HG03378 (cell line): Measurements from ENCODE around the gene DAZAP1.
"Not testable (repeated sequence)": the region's sequence is repeated elsewhere in the genome, so short reads cannot be mapped to it uniquely, and the experiment has no call there.

ENCODE experiments used
- ATAC-seq: cut with Tn5 transposase; IDR thresholded peaks from one replicate; pipeline ENCODE4 v1.9.1; 2021; ENCODE audit warnings: mild to moderate bottlenecking, moderate library complexity; ENCODE audit not compliant: unreplicated experiment

Gene DAZAP1

DNA sequence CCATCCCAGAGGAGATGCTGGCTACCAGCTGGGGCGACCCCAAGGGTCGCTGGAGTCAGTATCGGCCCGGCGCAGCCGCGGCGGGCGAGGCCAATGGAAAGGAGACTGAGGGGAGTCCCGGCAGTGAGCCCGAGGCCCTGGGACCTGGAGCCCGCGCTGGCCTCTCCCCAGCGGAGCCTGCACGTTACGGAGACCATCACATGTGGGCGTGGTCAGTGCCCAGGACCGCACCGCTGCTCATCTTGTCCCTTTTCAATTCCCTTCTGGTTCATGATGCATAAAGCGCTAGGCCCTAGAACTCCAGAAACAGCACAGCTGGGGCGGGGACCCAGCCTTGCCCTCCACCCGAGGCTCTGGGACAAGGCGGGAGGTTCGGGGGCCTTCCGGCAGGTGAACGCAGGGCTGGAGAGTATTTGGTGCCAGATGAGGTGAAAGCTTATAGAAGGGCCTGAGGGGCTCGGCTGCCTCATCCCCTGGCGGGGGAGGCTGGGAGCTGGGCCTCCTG lies 63.7 kb downstream of the DAZAP1 start:
- ATAC-seq: no peak

DNA sequence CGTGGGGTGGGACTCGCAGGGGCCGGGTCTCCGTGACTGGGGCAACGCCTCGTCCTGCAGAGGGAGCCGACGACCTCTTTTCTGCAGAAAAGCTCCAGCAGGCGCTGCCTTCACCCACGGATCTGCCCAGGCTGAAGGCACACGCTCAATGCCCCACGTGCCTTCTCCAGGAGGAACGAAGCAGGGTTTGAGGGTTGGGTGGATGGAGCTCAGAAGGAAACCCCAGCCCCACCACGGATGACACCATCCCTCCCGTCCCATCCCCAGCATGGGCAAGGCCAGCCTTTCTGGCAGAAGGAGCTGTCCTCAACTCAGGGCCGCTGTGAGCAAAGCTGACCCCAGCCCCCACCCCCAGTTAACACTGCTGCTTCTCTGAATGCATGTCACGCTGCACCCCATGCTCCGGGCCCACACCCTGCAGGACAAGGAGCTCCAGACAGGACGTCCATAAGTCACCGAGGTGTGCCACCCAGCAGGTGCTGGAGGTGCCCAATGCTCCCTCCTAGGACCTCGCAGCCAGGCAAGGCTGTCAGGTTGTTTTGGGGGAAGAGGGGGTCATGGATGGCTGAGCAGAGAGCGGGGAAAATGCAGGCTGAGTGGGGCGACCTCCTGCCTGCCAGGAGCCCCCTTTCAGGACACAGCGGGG lies 64.3 kb downstream of the DAZAP1 start:
- no peak for ATAC-seq

DNA sequence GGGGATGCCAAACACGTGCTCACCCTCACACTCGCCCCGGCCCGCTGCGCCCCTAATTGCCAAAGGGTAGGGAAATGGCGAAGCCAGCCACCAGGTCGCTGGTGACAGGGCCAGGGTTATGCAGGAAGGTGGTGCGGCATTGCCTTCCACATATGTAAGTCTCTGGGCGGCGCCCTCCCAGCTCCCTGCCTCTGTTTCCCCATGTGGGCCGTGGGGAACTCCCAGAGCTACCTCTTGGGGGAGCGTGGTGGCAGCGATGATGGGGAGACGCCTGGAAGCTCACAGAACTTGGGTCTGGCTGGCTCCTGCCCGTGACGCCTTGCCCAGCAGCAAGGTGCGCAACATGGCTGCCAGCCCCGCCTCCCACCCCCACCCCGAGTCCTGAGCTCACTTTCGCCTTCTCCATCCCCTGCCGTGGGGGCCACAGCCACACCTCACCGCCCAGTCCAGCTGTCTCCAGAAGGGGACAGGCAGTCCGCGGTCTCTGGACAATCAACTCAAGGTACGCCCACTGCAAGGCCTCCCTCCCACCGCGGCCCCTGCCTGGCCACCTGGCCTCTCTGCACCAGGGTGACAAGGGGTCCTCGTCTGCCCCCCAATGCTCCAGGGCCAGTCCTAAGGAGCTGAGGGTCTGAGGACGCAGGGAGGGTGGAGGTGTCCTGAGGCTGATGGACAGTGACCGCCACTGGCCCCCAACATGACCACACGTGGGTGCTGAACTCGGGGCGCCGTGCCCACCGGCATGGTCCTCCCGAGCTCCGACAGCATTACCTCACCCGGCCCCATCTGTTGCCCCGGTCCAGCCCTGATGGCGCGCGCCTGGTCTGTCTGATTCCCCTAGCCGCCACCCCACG lies 65.1 kb downstream of the DAZAP1 start:
- no peak for ATAC-seq

DNA sequence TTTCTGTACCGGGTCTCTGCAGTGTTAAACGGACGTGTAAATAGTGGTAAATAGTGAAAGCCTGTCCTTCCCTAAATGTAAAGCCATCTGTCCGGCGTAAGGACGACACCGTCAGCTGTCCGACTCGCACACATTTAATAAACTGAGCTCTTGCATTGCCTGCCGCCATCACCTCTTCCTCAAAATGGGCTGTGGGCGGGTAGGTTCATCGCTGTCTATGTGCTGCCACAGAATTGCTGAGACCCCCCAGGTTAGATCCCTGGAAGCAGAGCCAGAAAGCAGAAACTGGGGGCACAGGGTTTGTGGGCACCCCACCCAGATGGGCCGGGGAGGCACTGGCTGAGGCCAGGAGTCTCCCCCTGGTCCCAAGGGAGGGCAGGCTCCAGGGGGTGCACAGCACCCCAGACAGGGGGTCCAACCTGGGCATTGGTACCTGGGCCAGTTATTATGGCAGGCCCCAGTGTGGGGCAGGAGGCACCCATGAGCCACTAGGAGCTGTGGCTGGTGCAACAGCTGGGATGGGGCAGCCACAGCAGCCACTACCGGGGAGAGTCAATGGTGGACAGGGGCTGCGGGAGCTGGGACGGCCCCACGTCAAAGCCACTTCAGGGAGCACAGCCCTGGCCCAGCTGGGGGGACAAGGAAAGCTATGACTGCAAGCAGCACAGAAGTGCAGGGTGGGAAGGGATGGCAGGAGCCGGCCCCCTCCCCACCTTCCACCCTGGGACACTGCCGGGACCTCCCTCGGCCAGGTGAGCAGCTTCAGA lies 65.9 kb downstream of the DAZAP1 start:
- ATAC-seq: no peak

DNA sequence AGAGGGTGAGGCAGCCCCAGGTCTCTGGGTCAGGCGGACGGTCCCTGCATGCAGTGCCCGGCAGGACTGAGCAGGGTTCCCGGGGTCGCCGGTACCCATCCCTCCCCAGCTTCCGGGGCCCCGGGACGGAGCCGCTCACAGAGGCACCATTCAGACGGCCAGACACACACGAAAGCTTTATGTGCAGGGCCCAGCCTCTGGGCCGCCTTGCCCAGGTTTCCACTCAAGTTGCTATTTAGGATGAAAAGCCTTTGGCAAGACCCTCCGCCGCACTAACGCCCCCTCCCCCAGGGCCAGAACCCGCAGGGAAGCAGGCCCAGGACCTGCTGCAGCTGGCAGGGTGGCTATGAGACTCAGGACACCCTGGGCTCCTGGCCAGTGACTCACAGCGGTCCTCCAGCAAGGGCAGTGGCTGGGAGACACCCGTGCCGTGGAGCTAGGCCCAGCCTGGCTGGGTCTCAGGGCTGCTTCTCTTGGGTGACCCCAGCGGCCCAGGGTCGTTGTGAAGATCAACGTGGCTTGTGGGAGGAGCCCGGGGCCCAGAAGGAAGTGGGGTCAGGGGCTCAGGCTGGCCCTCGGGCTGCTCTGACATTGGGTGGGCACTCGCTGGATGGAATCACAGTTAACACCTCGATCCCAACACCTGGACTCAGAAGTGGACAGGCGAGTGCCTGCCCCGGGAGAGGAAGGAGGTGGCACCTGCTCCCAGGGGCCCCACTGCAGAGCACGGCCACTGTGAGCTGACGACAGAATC lies 66.8 kb downstream of the DAZAP1 start:
- ATAC-seq: no peak

DNA sequence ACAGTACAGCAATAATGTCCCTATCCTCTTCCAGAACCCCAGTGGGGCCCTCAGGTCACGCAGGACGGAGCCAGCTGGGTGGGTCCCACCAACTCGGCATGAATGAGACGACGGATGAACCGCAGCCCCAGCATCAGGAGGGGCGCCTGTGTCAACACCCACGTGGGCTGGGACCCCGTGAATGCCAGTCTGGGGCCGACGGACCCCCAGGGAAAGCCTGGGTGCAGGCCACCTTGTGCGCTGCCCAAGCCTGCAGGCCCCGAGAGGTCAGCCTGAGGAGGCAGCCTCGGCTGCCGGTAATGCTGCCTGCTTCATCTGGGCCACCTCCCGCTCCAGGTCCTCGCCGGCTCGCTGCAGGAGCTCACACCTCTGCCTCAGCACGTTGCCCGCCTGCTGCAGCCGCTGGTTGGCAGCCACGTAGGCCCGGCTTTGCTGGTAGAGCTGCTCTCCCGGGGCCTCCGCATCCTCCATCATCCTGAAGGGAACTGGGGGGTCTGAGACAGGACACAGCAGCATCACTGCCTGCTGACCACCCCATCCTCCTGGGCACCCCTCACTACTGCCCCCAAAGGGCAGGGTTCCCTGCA lies 67.5 kb downstream of the DAZAP1 start:
- ATAC-seq: no peak

DNA sequence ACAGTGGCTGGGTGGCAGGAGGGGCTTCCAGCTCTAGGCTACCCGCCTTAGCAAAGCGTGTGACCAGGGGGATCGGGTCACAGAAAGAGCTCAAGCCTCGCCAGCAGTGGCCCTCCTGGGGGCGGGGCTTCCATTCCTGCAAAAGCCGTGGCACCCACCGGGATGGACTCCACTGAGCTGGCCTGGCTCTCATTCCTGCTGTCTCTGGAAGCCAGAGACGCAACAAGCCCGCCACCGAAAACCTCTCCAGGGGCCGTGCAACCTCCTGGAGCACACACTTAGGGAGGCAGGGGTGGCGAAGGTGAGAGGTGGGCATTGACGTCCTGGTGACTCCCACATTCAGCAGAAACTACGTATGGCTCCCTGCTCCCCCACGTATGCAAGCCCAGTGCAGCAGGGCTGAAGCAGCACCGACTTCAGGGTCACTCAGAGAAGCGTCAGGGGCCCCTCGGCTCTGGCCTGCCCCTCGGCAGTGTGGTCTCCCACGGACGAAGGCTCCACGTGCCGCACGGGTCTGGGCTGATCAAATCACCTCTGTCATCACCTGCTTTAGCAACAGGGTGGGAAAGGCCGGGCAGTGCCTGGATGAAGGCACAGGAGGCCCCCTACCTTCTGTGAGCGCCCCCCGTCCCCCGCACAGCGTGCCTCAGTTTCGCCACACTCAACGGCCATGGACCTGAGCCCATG lies 68.5 kb downstream of the DAZAP1 start:
- ATAC-seq: no peak

DNA sequence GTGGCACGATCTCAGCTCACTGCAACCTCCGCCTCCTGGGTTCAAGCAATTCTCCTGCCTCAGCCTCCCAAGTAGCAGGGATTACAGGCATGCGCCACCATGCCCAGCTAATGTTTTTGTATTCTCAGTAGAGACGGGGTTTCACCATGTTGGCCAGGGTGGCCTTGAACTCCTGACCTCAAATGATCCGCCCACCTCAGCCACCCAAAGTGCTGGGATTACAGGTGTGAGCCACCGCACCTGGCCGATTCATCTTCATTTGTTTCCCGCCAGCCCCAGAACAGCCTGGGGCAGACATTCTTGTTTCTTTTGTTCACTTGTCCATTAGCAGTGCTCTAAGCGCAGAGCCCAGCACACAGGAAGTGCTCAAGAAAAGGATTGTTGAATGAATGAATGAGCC lies 69.7 kb downstream of the DAZAP1 start:
- ATAC-seq: not testable (repeated sequence)

DNA sequence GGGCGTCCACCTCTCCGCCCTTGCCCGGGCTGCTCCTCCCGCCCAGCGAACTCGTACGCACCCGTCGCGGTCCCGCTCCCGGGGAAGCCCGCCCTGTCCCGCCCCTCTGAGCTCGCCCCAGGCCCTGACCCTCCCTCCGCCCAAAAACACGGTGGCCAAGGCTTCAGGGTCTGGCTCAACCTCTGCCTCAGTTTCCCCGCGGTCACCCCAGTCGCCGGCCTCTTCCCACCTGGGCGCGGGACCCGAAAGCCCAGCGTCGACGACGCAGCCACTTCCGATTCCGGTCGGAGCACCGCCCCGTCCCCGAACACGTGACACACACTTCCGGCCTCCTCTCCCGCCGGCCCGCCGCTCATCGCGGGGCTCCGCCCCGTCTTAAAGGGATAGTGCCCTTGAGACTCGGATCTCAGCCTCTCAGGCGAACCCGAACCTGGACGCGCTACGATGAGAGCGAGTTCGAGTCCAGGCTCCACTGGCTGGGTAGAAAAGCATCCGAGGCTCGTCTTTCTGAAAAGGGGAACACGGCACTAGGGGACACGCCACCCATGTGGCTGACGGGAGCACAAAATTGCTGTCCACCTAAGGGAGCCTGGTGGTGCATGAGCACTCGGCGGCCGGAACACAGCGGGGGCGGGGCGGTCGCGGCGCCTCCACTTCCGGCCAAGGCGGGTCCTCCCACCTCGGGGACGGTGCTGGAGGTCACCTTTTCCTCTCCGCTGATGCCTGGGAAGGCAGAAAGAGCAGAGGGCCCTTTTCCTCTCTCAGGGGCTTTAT lies 71.7 kb downstream of the DAZAP1 start, which contains the start of gene C19orf25:
Gene C19orf25, minus strand, starts transcription at position 282 of the 774 bp plus-strand sequence. CDS start 312 bp downstream, outside the sequence.
- peak; percentile 78 for ATAC-seq

DNA sequence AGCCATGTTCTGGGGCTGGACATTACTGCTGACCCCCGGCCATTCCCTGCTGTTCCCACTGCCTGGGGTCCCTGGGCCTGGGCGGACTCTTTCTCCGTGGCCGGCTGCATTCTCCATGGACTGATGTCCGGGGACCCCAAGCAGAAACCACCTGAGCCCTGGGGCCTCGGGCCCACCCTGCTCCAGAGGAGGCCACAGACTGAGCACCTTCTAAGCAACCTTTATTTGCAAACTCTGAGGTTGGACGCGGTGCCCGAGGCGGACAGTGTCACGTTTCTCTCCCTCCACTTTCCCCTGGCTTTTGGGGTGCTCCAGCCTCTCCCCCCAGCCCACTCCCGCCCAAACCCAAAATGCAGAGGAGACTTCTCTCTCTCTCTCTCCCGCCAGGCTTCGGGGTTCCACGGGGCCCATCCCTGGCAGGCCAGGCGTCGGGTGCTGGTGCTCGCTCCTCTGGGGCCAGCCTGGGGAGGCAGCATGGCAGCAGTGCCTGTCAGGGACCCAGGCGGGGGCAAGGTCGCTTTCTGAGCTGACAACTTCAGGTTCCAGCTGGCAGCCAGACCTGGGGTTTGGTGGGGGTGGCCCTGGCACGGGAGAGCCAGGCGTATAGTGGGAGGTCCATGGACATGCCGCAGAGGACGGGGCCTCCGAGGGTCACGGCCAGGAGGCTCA lies 74.0 kb downstream of the DAZAP1 start:
- no peak for ATAC-seq

DNA sequence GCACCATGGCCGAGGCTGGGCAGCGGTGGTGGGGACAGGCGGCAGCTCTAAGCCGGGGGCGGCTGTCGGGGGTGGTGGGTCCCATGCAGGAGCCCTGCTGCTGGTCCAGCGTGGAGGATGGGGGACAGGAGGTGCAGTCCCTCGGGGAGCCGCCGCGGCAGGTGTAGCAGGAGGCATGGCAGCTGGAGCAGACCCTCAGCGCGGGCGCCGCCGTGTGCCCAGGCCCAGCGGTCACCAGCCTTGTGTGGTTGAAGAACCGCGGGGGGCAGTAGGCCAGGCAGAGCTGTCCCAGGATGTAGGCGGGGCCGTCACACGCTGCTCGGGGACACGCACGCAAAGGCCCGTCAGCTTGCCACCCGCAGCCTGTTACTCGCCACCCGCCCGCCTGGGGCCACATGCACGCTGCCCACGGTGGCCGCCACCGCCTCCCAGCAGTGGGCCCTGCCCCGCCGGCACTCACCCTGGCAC lies 74.5 kb downstream of the DAZAP1 start:
- no peak for ATAC-seq

DNA sequence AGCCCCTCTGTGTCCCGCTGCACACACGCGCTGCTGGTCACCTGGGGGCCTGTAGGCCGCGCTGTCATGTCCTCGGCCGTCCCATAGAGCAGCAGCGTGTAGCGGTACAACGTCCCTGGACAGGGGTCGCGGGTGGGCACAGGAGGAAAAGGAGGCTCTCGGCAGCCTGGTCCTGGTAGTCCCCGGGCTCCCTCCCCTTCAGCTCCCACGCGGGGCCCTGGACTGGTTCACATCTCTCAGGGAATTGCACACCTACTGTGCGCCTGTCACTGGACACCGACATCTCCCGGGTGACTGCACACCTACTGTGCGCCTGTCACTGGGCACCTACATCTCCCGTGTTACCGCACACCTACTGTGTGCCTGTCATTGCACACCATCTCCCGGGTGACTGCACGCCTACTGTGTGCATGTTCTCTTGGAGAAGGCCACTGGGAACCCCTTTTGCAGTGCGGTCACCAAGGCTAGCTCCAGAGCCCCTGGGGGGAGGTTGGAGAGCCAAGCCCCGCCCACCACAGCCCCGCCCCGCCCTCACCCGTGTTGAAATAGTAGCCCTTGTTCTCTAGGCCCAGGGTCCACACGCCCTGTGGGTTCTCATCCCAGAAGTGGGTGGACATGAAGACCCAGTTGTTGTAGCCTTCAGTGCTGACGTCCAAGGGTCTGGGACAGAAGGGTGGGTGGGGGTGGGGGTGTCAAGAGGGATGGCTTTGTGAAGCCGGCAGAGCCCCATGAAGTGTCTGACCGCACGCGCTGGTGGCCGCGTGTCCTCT lies 75.2 kb downstream of the DAZAP1 start:
- no peak for ATAC-seq

DNA sequence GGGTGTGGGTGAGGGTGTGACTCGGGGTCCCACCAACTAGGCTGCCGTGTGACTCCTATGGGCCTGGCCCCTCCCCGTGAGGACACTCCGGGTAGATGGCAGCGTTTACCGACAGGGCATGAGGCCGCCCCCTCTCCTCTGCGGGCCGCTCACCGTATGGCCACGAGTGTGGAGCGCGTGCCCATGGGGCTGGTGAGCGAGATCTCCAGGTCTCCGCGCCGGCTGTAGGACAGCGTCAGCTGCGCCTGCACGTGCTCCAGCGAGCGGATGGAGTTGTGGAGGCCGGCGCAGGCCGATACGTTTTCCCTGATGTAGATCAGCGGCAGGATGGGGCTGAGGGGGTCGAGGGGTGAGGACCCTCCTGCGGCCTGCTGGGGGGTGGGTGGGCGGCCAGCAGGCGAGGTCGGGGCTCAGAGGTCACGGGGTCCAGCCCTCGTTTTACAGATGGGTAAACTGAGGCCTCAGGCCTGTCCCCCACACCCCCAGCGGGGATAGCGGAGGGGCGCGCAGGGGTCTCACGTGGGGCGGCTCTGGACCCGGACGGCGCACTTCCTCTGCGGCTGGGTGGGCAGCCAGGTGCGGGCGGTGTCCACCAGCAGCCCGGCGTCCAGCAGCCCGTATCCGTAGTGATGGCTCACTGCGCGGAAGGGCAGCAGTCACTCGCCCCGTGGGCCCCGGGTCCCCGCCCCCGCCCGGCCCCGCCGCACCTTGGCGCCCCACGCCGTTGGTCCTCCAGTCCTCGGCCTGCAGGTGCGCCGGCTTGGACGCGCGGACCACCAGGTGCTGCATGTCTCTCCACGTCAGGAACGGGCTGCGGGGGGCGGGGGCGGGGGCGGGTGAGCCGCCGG lies 76.0 kb downstream of the DAZAP1 start:
- ATAC-seq: no peak

DNA sequence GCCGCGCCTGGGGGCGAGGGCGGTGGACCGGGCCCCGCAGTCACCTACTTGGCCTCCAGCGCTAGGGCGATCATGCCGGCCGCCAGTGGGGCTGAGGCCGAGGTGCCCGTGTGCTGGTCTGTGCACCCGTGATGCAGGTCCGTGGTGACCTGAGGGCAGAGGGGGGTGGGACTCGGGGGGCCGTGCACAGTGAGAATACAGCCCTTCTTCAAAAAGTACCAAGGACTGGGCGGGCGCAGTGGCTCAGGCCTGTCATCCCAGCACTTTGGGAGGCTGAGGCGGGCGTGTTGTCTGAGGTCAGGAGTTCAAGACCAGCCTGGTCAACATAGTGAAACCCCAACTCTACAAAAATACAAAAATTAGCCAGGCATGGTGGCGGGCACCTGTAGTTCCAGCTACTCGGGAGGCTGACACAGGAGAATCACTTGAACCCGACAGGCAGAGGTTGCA lies 76.6 kb downstream of the DAZAP1 start:
- no peak for ATAC-seq
